Trophoblast cell (in vitro differentiated cells and primary cell): ENCODE measurements around the gene MYOCD.

Experiments
- DNase-seq, 2 donors: peaks; one replicate each; pipeline ENCODE4 v3.0.0-alpha.2; 2016
- H2AFZ ChIP-seq: 2 replicates; pipeline ENCODE4 v1.6.1; 2013; ENCODE audit warnings: low read length, moderate library complexity, mild to moderate bottlenecking; ENCODE audit not compliant: insufficient read depth, poor library complexity
- H2AK5ac ChIP-seq: 2 replicates; pipeline ENCODE4 v1.6.1; 2013; ENCODE audit warnings: mild to moderate bottlenecking, low read length
- H2BK120ac ChIP-seq: 2 replicates; pipeline ENCODE4 v1.6.1; 2013; ENCODE audit warnings: low read length, mild to moderate bottlenecking, moderate library complexity; ENCODE audit not compliant: insufficient read depth, poor library complexity
- H2BK12ac ChIP-seq: 2 replicates; pipeline ENCODE4 v1.6.1; 2013; ENCODE audit warnings: mild to moderate bottlenecking, low read length, moderate library complexity
- H2BK5ac ChIP-seq: 2 replicates; pipeline ENCODE4 v1.6.1; 2013; ENCODE audit warnings: low read length, low read depth, moderate library complexity, mild to moderate bottlenecking; ENCODE audit not compliant: poor library complexity
- H3K14ac ChIP-seq: 2 replicates; pipeline ENCODE4 v1.6.1; 2013; ENCODE audit warnings: mild to moderate bottlenecking, low read length
- H3K18ac ChIP-seq: 2 replicates; pipeline ENCODE4 v1.6.1; 2013; ENCODE audit warnings: mild to moderate bottlenecking, low read length
- H3K23ac ChIP-seq: 2 replicates; pipeline ENCODE4 v1.6.1; 2013; ENCODE audit warnings: low read length
- H3K27ac ChIP-seq: 2 replicates; pipeline ENCODE4 v1.5.1; 2013; ENCODE audit warnings: low read depth, mild to moderate bottlenecking, inconsistent platforms, low read length, moderate library complexity
- H3K27me3 ChIP-seq: 2 replicates; pipeline ENCODE4 v1.6.1; 2013; ENCODE audit warnings: inconsistent platforms, mild to moderate bottlenecking, low read length, moderate library complexity; ENCODE audit not compliant: insufficient read depth
- H3K36me3 ChIP-seq, 2 experiments: 1 replicate in 1 of 2; 2 replicates in 1 of 2; pipeline ENCODE4 v1.6.1; 2013; ENCODE audit warnings: low read length in 2 of 2, mild to moderate bottlenecking in 2 of 2, moderate library complexity in 1 of 2; ENCODE audit not compliant: insufficient read depth in 2 of 2, control insufficient read depth in 1 of 2
- H3K4ac ChIP-seq: 2 replicates; pipeline ENCODE4 v1.6.1; 2013; ENCODE audit warnings: low read depth, mild to moderate bottlenecking, low read length, moderate library complexity
- H3K4me1 ChIP-seq, 2 experiments: 1 replicate in 1 of 2; 2 replicates in 1 of 2; pipeline ENCODE4 v1.6.1; 2013; ENCODE audit warnings: low read length in 2 of 2, mild to moderate bottlenecking in 2 of 2, moderate library complexity in 1 of 2; ENCODE audit not compliant: insufficient read depth in 2 of 2, control insufficient read depth in 1 of 2
- H3K4me2 ChIP-seq: 2 replicates; pipeline ENCODE4 v1.6.1; 2013; ENCODE audit warnings: inconsistent platforms, mild to moderate bottlenecking, low read length, moderate library complexity
- H3K4me3 ChIP-seq: 2 replicates; pipeline ENCODE4 v1.5.1; 2013; ENCODE audit warnings: mild to moderate bottlenecking, low read depth, low read length, inconsistent platforms
- H3K79me1 ChIP-seq: one replicate; pipeline ENCODE4 v1.6.1; 2013; ENCODE audit warnings: low read length
- H3K79me2 ChIP-seq: 2 replicates; pipeline ENCODE4 v1.6.1; 2013; ENCODE audit warnings: low read length, mild to moderate bottlenecking; ENCODE audit not compliant: control insufficient read depth, insufficient read depth, poor library complexity
- H3K9ac ChIP-seq: 2 replicates; pipeline ENCODE4 v1.6.1; 2013; ENCODE audit warnings: mild to moderate bottlenecking, low read length
- H3K9me3 ChIP-seq: 2 replicates; pipeline ENCODE4 v1.6.1; 2013; ENCODE audit warnings: low read depth, mild to moderate bottlenecking, control low read depth, inconsistent platforms, low read length; ENCODE audit not compliant: insufficient read depth
- H4K12ac ChIP-seq: 2 replicates; pipeline ENCODE4 v1.6.1; 2013; ENCODE audit warnings: low read depth, mild to moderate bottlenecking, low read length, moderate library complexity
- H4K8ac ChIP-seq: 2 replicates; pipeline ENCODE4 v1.6.1; 2013; ENCODE audit warnings: low read depth, mild to moderate bottlenecking, low read length, moderate library complexity
- H4K91ac ChIP-seq: one replicate; pipeline ENCODE4 v1.6.1; 2013; ENCODE audit warnings: low read depth, mild to moderate bottlenecking, low read length, moderate library complexity
- WGBS: extraction: QIAGEN DNeasy Blood & Tissue Kit; methylation state at CpG from one replicate; pipeline ENCODE4 v1.1.7; 2013; ENCODE audit warnings: missing lambda C conversion rate; ENCODE audit not compliant: insufficient read length, insufficient coverage; ENCODE audit errors: extremely low coverage; 5-methylcytosine and 5-hydroxymethylcytosine counted together

Gene MYOCD

DNA sequence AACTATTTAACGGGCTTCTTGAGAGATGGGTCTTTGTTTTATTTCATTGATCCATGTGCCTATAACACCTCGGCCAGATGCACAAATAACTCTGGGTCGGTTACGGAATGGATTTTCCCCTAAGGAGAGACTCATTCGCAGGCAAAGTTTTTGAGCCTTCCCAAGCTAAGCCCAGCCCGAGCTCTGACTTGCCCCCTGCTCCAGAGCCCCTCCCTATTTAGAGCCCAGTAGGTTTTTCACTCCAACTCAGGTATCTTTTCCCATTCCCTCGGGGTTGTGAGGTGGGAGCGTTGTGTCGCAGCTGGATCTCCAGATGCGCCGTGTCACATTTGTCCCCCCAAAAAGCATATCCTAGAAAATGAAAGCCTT, 812 bp upstream of the MYOCD start:
- Histone ChIP-seq H3K4me2 (peak overlapping the region; percentile 99), H3K9ac (peak overlapping the region; percentile 42), H3K4me1 (peaks cover 6 to 7% of the 10 kb centered on the region in 2 experiments), H3K27me3 (no peaks in the 10 kb centered on the region), H3K18ac (peak overlapping the region; percentile 77), H3K4ac (peak overlapping the region; percentile 66), H2BK5ac (peak overlapping the region; percentile 81), H3K9me3 (no peaks in the 10 kb centered on the region), H2AFZ (peak overlapping the region; percentile 87), H3K79me1 (peaks cover 14% of the 10 kb centered on the region), H3K27ac (peak overlapping the region; percentile 57), H2BK12ac (peak overlapping the region; percentile 90), H2AK5ac (no peak overlapping the region), H3K14ac (peak overlapping the region; percentile 82), H3K4me3 (peak overlapping the region; percentile 73), H4K91ac (peak overlapping the region; percentile 92), H3K23ac (no peak overlapping the region), H3K36me3 (peaks cover 0 to under 1% of the 10 kb centered on the region in 2 experiments), H3K79me2 (peaks cover 4% of the 10 kb centered on the region), H4K12ac (no peak overlapping the region), H2BK120ac (peak overlapping the region; percentile 87), H4K8ac (peak overlapping the region; percentile 83)
- DNase-seq, result no peak
- no CpG with 5 or more reads among the region's 11 CpGs for WGBS

DNA sequence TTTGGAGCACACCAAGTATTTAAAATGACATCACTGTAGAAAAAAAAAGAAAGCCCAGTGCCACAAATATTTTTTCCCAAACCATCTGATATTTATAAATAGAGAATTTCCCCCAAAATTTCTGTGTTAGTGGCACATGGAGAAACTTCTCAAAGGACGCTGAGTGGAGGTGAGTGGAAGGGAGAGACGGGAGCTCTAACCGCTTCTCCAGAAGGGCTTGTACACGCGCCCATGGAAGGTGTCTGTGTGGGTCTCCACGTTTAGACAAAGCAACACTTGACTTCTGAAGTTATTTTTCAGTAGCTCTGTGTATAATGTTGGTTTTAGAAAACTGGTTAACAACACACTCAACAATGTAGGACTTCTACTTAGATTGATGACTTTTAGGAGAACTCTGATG, 1.0 kb downstream of the MYOCD start:
- Histone ChIP-seq H3K9me3 (no peaks in the 10 kb centered on the region), H3K4me2 (peak overlapping the region; percentile 44), H2BK120ac (no peak overlapping the region), H2AFZ (no peak overlapping the region), H3K9ac (no peak overlapping the region), H2AK5ac (no peak overlapping the region), H3K36me3 (peaks cover 0 to 2% of the 10 kb centered on the region in 2 experiments), H4K12ac (no peak overlapping the region), H4K8ac (no peak overlapping the region), H3K27ac (no peak overlapping the region), H3K4me1 (peaks cover 6 to 7% of the 10 kb centered on the region in 2 experiments), H3K79me1 (peaks cover 14% of the 10 kb centered on the region), H3K79me2 (peaks cover 7% of the 10 kb centered on the region), H3K4ac (no peak overlapping the region), H3K4me3 (no peak overlapping the region), H3K23ac (no peak overlapping the region), H2BK12ac (no peak overlapping the region), H3K14ac (no peak overlapping the region), H2BK5ac (no peak overlapping the region), H3K27me3 (no peaks in the 10 kb centered on the region), H4K91ac (no peak overlapping the region), H3K18ac (no peak overlapping the region)
- DNase-seq, result no peak
- no CpG with 5 or more reads among the region's 6 CpGs for WGBS

DNA sequence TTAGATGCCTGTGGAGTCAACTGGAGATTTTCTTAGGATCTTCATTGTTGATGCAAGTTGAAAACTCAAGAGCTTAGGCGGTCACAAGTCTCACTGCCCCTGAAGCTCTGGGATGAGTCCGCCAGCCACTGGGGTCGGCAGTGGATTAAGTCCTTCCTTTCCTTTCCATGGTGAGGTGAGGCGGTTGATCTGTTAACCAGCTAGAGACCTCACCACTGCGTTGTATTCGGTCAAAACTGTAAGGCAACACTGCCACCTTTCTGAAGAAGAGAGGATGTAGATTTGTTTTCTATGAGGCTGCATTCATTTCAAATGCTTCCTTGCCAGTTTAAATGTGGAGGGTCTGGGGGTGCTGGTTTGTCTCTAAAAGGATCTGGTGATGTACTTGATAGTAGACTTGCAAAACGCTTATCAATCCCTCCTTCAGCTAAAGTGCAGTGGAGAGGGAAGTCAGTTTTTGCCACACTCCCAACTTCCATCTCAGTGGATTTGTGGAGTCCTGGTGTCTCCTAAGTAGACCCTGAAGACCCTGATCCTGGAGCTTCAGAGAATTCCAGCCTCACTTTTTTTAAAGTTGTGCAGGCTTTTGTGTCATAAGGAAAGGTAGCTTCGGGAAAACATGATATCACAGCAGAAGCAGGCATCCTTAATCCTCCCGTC, 1.7 kb downstream of the MYOCD start:
- Histone ChIP-seq H3K23ac (no peak overlapping the region), H3K36me3 (peaks cover 0 to 2% of the 10 kb centered on the region in 2 experiments), H3K9me3 (no peaks in the 10 kb centered on the region), H2AFZ (no peak overlapping the region), H2AK5ac (no peak overlapping the region), H3K79me2 (peaks cover 9% of the 10 kb centered on the region), H3K4me3 (no peak overlapping the region), H3K4me1 (peaks cover 6 to 7% of the 10 kb centered on the region in 2 experiments), H3K4ac (peak overlapping the region; percentile 21), H3K4me2 (peak overlapping the region; percentile 48), H4K91ac (no peak overlapping the region), H2BK5ac (no peak overlapping the region), H4K12ac (no peak overlapping the region), H4K8ac (no peak overlapping the region), H3K27ac (no peak overlapping the region), H3K79me1 (peaks cover 14% of the 10 kb centered on the region), H3K14ac (no peak overlapping the region), H3K18ac (no peak overlapping the region), H3K9ac (no peak overlapping the region), H3K27me3 (no peaks in the 10 kb centered on the region), H2BK120ac (no peak overlapping the region), H2BK12ac (no peak overlapping the region)
- no CpG with 5 or more reads among the region's 9 CpGs for WGBS
- DNase-seq, result peak in 1 of 2 donors; percentile 70

DNA sequence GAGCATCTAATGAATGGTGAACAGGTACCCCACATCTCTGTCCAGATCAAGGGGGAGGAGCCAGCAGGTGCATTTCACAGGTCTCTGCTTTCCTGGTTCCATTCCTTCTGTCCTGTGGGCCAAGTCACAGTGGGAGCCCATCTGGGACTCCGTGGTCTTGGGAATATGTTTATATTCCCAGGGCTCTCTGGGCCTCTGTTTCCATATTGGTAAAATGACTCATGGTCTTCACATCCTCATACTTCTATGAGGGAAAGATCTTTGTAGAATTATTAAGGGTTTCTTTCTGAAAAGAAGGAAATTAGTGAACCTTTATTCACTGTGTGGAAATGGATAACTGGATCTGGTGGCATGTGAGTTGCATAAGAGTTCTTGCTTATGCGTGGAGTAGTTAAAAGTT, 6.2 kb downstream of the MYOCD start:
- H2BK5ac ChIP-seq, result peak overlapping the region; percentile 21
- H3K36me3 ChIP-seq, result peaks cover 0 to 2% of the 10 kb centered on the region in 2 experiments
- no CpG with 5 or more reads among the region's 2 CpGs for WGBS
- H3K4me2 ChIP-seq, result no peak overlapping the region
- H3K79me1 ChIP-seq, result peaks cover 2% of the 10 kb centered on the region
- peak overlapping the region; percentile 27 for H3K27ac ChIP-seq
- H2BK12ac ChIP-seq, result peak overlapping the region; percentile 76
- H3K4ac ChIP-seq, result no peak overlapping the region
- no peak overlapping the region for H3K9ac ChIP-seq
- peaks cover 6% of the 10 kb centered on the region for H3K79me2 ChIP-seq
- peaks cover 0 to 3% of the 10 kb centered on the region in 2 experiments for H3K4me1 ChIP-seq
- peak overlapping the region; percentile 24 for H4K91ac ChIP-seq
- peak overlapping the region; percentile 43 for H2BK120ac ChIP-seq
- H3K23ac ChIP-seq, result no peak overlapping the region
- H4K8ac ChIP-seq, result no peak overlapping the region
- no peaks in the 10 kb centered on the region for H3K27me3 ChIP-seq
- no peak overlapping the region for H4K12ac ChIP-seq
- H3K9me3 ChIP-seq, result no peaks in the 10 kb centered on the region
- no peak overlapping the region for H2AFZ ChIP-seq
- peak overlapping the region; percentile 91 for H2AK5ac ChIP-seq
- H3K4me3 ChIP-seq, result no peak overlapping the region
- no peak overlapping the region for H3K18ac ChIP-seq
- no peak overlapping the region for H3K14ac ChIP-seq
- no peak for DNase-seq
